Activated naive CD8-positive, alpha-beta T cell treated with anti-CD3 and anti-CD28 coated beads, Interleukin-2, amount 50 U/mL, for 24 hours (primary cell): ENCODE results near the gene WIPI1.
A peak's percentile ranks its signal among the peaks of the same experiment; 100 is the strongest.

ENCODE experiments used
- ATAC-seq: fragments of 150-1000 bp; cut with Tn5 transposase; one replicate; pipeline ENCODE4 v1.10.0; 2021
- DNase-seq: peaks from one replicate; pipeline ENCODE4 v3.0.0; 2021
- H3K27ac Mint-ChIP-seq: one replicate; pipeline ENCODE4 v1.8.0; 2021; ENCODE audit warnings: mild to moderate bottlenecking, mixed read lengths
- H3K27me3 Mint-ChIP-seq: one replicate; pipeline ENCODE4 v1.8.0; 2021; ENCODE audit warnings: mixed read lengths
- H3K36me3 Mint-ChIP-seq: one replicate; pipeline ENCODE4 v1.8.0; 2021; ENCODE audit warnings: low read depth, mixed read lengths
- H3K4me1 Mint-ChIP-seq: one replicate; pipeline ENCODE4 v1.8.0; 2021; ENCODE audit warnings: mixed read lengths
- H3K4me3 Mint-ChIP-seq: one replicate; pipeline ENCODE4 v1.8.0; 2021; ENCODE audit warnings: mild to moderate bottlenecking, moderate library complexity, mixed read lengths
- H3K9me3 Mint-ChIP-seq: one replicate; pipeline ENCODE4 v1.8.0; 2021; ENCODE audit warnings: mixed read lengths

The WIPI1 gene

DNA sequence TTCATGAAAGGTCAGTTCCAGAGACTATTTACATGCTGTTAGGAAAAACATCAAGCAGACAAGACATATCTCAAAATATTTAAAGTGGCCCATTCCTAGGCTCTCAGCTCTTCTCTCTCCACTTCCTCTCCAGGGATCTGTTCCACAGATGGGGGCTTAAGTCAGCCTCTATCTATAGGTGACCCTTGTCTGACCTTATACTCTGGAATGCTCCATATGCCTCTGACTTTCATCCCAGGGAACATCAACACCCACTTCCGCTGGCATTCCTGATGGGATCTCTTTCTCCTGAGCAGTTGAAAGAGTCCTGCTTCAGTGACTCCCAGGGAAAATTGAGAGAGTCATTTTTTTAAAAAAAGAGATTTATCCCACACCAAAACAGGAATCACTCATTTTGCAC is 11.5 kb upstream of the WIPI1 start:
- Mint-ChIP-seq H3K36me3 (no peaks in the 10 kb centered on the region), H3K9me3 (no peaks in the 10 kb centered on the region), H3K4me3 (no peak overlapping the region), H3K4me1 (peaks cover 6% of the 10 kb centered on the region), H3K27ac (no peak overlapping the region), H3K27me3 (no peaks in the 10 kb centered on the region)
- DNase-seq: no peak
- ATAC-seq: no peak

DNA sequence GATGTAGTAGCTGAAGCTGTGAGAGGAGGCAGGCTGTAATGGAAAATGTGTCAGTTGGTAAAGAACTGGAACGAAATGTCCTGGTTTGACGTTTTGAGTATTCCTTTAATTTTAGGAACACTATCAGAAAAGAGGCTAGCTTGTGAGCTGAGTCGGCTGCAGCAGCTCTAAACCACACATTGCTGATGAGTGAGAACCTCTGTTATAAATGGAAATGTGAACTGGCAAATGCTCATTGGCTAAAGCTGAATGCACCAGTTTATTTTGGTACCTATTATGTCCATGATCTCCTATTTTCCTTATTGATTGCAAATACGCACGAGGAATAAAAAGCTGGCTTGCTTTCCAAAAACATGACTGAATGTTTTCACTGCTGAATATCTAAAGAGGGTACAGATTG is 11.0 kb upstream of the WIPI1 start:
- H3K9me3 Mint-ChIP-seq: no peaks in the 10 kb centered on the region
- no peaks in the 10 kb centered on the region for H3K36me3 Mint-ChIP-seq
- H3K27me3 Mint-ChIP-seq: no peaks in the 10 kb centered on the region
- peaks cover 9% of the 10 kb centered on the region for H3K4me1 Mint-ChIP-seq
- no peak overlapping the region for H3K27ac Mint-ChIP-seq
- H3K4me3 Mint-ChIP-seq: no peak overlapping the region
- no peak for DNase-seq
- ATAC-seq: no peak

DNA sequence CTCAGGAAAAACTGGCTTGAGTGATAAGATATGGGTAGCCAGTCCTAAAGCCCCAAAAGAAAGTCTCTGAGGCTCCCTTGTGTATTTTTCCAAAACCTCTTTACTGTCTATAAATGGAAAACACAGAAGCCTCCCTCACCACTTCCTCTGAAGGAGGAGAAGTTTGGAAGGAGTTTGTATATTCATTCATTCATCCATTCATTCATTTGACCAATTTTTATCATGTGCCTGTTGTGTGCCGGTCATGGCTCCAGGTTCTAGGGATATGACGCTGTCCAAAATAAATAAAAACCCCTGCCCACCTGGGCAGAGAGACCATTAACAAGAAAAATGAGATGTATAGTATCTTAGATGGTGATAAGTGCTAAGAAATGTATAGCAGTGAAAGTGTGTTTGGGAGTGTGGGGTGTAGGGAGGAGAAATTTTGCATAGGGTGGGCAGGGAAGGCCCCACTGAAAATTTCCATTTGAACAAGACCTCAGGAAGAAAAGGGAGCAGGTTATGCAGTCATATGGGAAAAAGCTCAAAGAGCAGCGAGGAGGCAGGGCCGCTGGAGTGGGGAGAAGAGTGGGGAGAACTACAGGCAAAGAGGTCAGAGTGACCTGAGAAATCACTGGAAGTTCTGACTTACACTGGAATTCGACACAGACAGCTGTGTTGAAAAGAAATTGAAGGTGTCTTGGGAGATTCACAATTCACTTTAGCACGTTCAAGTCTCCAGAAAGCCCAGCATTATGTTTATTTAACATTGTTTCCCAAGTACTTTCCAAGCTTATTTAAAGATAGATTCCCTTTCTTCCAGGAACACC is 6.1 kb upstream of the WIPI1 start:
- DNase-seq (no peak), ATAC-seq (no peak)
- no peaks in the 10 kb centered on the region for H3K9me3 Mint-ChIP-seq
- peak overlapping the region; percentile 3 for H3K27ac Mint-ChIP-seq
- H3K4me1 Mint-ChIP-seq: peaks cover 52% of the 10 kb centered on the region
- H3K4me3 Mint-ChIP-seq: no peak overlapping the region
- H3K36me3 Mint-ChIP-seq: no peaks in the 10 kb centered on the region
- H3K27me3 Mint-ChIP-seq: no peaks in the 10 kb centered on the region

DNA sequence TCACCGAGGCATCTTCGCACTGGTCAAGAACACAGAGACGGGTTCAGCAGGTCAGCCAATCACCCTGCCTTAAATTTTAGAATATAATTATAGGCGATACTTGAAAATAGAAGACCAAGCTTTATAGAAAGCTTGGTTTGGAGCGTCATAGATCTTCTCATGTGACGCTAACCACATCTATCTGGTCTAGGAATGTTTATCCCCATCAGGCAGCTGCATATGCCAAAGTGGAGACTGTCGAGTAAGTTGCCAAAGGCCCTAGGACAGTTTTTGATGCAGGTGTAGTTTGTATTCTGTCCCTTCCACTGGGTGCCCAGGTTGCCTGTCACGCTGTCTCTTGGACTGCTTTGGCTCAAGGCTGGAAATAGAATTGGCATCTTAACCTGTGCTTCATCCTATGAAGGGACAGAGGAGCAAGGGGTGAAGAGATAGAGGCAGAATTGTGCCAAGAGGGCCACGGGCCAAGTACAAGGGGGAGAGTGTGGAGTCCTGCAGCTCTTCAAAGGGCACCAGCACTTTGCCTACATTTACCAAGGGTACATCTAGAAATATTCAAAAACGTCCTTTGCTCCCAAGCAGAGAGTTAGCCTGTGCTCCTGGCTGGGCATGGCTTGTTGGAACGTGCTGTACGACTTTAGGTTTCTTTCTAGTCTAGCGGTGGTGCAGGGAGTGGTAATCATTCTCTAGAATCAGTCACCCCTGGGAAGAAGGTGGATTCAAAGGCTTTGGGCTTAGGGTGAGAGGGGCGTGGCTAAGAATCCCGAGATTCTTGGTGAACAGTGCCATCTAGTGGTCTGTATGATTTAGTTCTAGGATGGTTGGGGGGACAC is 5.3 kb upstream of the WIPI1 start:
- H3K27me3 Mint-ChIP-seq: no peaks in the 10 kb centered on the region
- peaks cover 58% of the 10 kb centered on the region for H3K4me1 Mint-ChIP-seq
- H3K36me3 Mint-ChIP-seq: no peaks in the 10 kb centered on the region
- DNase-seq (peak; percentile 66), ATAC-seq (peak; percentile 66)
- no peaks in the 10 kb centered on the region for H3K9me3 Mint-ChIP-seq
- no peak overlapping the region for H3K4me3 Mint-ChIP-seq
- H3K27ac Mint-ChIP-seq: peak overlapping the region; percentile 3

DNA sequence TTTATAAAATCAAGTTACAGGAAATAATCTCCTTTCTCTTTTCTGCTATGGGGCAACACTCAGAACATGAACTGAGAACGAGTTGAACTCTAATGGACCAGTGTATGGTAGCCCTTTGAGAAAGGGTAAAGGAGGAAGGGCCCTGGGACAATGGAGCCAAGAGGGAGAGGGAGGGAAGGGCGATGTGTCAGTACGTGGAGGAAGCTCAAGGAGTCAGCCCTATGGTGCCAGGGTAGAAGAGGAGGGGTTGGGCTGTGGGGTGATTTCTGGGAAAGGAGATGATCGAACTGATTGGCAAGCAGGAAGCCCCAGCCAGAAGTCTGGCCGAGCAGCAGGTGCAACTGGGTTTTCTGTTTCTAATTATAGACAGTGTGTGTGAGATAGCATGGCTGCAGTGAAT is 4.3 kb upstream of the WIPI1 start:
- Mint-ChIP-seq H3K9me3 (no peaks in the 10 kb centered on the region), H3K4me3 (peak overlapping the region; percentile 52), H3K27me3 (no peaks in the 10 kb centered on the region), H3K27ac (peak overlapping the region; percentile 87), H3K36me3 (no peaks in the 10 kb centered on the region), H3K4me1 (peaks cover 63% of the 10 kb centered on the region)
- ATAC-seq (no peak), DNase-seq (peak; percentile 40)

DNA sequence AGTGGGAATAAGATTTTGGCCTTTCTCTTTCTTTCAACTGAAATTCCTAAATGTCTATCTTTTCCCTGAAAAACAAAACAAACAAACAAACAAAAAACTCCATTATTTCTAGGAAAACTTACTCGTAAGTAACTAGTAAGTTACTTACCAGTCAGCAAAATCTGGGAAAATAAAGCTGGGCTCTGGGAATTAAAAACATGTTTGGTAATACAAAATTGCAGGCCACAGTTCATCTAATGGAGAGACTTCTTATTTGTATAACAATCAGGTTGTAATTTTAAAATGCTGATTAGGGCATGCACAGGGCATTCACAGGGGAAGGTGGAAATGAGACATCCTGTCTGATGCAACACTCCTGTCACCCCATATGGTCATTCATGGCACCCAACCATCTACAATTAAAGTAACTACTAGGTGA is 3.8 kb upstream of the WIPI1 start:
- peak overlapping the region; percentile 87 for H3K27ac Mint-ChIP-seq
- no peaks in the 10 kb centered on the region for H3K9me3 Mint-ChIP-seq
- no peaks in the 10 kb centered on the region for H3K27me3 Mint-ChIP-seq
- H3K36me3 Mint-ChIP-seq: no peaks in the 10 kb centered on the region
- peak overlapping the region; percentile 52 for H3K4me3 Mint-ChIP-seq
- DNase-seq: no peak
- ATAC-seq: no peak
- peaks cover 67% of the 10 kb centered on the region for H3K4me1 Mint-ChIP-seq

DNA sequence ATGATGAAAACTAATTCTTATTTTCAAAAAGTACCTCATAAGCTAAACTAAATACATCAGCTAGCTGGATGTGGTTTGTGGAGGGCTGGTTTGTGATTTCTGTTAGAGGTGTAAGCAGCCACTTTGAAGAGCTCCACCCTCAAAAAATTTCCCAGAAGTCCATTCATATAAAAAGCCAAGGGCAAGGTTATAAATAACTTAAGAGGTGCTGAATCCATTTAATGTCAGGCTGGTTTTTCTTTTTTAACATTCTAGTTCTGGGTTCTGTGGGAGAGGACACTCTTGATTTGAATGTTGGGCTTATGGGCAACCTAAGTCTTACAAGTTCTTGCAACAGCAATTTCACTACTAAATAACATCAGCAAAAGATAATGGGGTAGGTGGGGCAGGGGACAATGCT is 3.4 kb upstream of the WIPI1 start:
- Mint-ChIP-seq H3K27me3 (no peaks in the 10 kb centered on the region), H3K27ac (peak overlapping the region; percentile 87), H3K4me3 (peak overlapping the region; percentile 52), H3K4me1 (peaks cover 67% of the 10 kb centered on the region), H3K9me3 (no peaks in the 10 kb centered on the region), H3K36me3 (no peaks in the 10 kb centered on the region)
- ATAC-seq (no peak), DNase-seq (no peak)

DNA sequence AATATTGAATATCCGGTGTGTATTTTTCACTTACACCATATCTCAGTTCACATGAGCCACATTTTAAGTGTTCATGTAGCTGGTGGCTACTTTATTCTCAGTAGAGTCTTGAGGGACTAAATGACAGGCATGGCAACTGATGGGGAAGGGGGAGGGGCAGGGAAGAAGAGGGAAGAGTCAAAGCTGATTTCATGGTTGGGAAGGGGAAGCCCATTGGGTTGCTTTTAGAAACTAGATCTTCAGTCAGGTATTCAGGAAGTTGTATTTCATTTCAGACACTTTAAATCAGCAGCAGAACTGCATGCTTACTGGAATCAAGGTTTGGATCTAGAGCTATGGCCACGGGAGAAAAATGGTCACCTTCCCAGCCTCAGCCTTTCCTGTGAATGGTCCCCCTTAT is 2.9 kb upstream of the WIPI1 start:
- no peaks in the 10 kb centered on the region for H3K36me3 Mint-ChIP-seq
- no peak for ATAC-seq
- H3K9me3 Mint-ChIP-seq: no peaks in the 10 kb centered on the region
- no peaks in the 10 kb centered on the region for H3K27me3 Mint-ChIP-seq
- peaks cover 66% of the 10 kb centered on the region for H3K4me1 Mint-ChIP-seq
- peak overlapping the region; percentile 52 for H3K4me3 Mint-ChIP-seq
- DNase-seq: no peak
- H3K27ac Mint-ChIP-seq: peak overlapping the region; percentile 87

DNA sequence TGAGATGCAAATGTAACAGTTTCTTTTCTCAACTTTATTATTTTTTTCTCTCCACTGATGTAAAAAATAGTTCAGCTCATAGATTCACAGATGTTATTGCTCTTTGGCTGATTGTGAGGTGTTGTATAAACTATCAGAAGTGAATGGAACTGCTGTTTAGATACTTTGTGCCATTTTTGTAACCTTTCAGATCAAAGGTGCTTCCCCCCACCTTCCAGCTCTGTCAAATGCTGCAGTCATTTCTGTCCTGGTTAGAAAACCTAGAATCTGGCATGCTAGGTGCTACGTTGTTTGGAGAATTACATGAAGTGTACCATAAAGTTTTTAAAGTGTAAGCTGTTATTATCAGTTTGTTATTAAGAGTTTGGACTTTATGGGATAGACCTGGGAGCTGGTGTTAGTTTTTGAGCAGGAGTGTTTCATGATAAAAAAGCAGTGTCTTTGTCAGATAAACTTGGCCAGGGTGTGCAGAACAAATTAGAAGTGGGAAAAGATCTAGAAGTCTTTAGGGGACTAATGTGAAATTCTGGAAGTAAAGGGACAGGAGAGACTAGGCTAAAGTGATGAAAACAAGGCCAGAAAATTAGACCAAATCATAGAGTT is 1.8 kb upstream of the WIPI1 start:
- peaks cover 66% of the 10 kb centered on the region for H3K4me1 Mint-ChIP-seq
- no peaks in the 10 kb centered on the region for H3K9me3 Mint-ChIP-seq
- H3K27me3 Mint-ChIP-seq: no peaks in the 10 kb centered on the region
- H3K27ac Mint-ChIP-seq: peak overlapping the region; percentile 70
- no peaks in the 10 kb centered on the region for H3K36me3 Mint-ChIP-seq
- ATAC-seq (no peak), DNase-seq (no peak)
- peak overlapping the region; percentile 22 for H3K4me3 Mint-ChIP-seq

DNA sequence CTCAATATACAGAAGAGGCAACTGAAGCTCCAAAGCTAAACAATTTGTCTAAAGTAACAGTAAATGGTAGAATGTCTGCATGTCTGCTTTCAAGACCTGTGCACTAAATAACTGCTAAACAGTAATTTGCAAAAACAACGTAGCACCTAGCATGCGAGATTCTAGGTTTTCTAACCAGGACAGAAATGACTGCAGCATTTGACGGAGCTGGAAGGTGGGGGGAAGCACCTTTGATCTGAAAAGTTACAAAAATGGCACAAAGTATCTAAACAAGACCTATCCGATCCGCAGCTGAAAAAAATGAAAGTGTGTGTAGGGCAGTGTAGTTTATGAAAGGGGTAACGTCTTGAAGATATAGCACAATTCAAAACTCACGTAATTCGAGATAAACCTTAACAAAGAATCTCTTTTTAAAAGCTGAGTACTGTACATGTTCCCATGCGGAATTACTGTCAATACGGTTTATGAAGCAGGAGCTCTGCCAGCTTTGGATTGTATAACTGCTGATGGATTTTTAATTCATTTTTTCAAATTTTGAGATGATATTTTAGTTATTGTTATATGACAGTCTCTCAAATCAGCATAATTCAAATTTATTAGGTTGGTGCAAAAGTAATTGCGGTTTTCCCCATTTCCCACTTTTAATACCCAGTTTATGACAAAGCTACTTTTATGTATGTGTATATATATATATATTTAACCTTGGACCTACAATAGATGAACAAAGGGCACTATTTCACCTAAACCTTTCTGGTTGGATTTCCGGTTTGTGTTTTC is 1.2 kb upstream of the WIPI1 start:
- Mint-ChIP-seq H3K4me3 (peak overlapping the region; percentile 79), H3K9me3 (no peaks in the 10 kb centered on the region), H3K4me1 (peaks cover 65% of the 10 kb centered on the region), H3K27me3 (no peaks in the 10 kb centered on the region), H3K27ac (peak overlapping the region; percentile 32), H3K36me3 (no peaks in the 10 kb centered on the region)
- ATAC-seq (no peak), DNase-seq (no peak)

DNA sequence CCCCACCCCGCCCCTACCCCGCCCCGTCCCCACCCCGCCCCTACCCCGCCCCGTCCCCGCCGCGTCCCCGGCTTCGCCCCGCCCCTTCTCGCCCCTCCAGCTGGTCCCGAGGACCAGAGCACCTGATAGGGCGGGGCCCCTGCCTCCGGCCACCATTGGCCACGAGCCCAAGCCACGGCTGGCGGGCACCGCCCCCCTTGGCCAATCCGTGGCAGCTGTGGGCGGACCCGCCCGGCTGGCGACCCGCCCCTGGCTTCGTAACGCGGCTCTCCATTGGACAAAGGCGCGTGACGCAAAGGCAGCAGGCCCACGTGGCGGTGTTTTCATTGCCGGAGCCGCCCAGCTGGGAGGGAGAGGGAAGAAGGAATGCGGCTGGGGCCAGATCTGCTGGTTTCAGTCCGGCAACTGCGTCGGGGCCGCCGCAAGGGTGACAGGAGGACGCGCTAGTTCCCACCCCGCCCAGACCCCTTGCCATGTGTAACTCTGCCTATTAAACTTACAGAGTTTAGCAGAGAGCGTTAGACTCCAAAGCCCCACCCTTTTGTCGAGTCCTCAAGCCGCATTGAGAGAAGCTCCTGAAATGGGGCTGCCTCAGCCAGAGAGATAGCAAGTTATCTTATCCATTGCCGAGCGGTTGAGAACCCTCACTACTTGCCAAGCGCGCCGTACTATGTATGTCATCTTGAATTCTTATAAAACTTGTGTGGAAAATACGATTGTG is 403 bp upstream of the WIPI1 start:
- Mint-ChIP-seq H3K27me3 (no peaks in the 10 kb centered on the region), H3K27ac (peak overlapping the region; percentile 32), H3K9me3 (no peaks in the 10 kb centered on the region), H3K4me1 (peaks cover 64% of the 10 kb centered on the region), H3K4me3 (peak overlapping the region; percentile 79), H3K36me3 (no peaks in the 10 kb centered on the region)
- ATAC-seq: peak; percentile 93
- peak; percentile 97 for DNase-seq

DNA sequence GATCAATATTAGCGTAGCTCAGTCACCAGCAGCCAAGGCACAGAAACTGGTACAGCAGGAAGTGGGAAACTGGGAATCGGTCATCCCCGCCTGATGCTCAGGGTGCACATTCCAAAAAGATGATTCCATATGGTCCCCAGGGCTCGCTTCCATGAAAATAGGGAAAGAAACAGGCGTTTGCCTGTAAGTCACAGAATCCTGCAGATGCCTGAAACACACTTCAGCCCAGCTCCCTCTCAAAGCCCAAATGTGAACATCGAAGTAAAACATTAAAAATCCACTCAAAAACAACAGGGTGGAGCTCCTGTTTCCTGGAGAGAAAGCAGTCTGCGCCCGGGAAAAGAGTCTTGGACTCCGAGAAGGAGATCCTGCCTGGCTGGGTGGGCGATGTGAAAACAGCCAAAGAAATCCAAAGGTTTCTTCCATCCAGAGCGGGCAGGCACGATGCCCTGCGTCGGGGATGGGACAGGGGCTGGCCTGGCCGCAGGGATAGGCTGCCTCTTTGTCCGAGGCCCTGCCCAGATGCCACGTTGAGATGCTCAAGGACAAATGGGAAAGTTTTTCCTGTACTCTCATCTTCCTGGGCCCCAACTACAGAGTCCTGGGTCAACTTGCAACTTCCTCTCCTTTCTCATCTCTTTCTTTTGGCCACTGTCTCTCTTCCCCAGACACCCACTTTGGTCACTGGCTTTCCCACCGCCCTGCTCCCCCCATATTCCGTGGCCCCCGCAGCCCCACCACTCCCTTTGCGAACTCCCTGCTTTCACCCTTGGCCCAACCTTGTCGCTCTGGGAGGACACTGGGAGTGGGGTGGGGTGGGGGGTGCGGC is 743 bp downstream of the WIPI1 start:
- Mint-ChIP-seq H3K36me3 (no peaks in the 10 kb centered on the region), H3K4me1 (peaks cover 54% of the 10 kb centered on the region), H3K27me3 (no peaks in the 10 kb centered on the region), H3K4me3 (peak overlapping the region; percentile 79), H3K27ac (peak overlapping the region; percentile 46), H3K9me3 (no peaks in the 10 kb centered on the region)
- DNase-seq (no peak), ATAC-seq (no peak)

DNA sequence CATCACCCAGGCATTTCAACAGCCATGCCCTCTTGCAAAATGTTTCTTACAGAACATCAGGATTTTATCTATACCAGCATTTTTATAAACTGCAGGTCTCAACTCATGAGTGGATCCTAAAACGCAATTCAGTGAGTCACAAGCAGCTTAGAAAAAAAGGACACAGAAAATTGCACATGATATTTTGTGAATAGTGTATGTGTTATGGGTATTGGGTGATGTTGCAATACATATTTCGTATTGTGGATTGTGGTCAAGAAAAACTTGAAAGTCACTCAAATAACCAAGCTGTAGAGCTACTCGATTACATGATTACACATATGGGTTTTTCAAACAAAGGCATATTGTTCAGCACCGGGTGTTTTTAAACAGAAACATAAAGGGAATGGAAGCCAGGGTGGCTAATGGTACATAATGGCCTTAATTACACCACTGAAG is 1.4 kb downstream of the WIPI1 start:
- ATAC-seq (no peak), DNase-seq (no peak)
- Mint-ChIP-seq H3K9me3 (no peaks in the 10 kb centered on the region), H3K4me3 (peak overlapping the region; percentile 79), H3K27ac (no peak overlapping the region), H3K36me3 (no peaks in the 10 kb centered on the region), H3K27me3 (no peaks in the 10 kb centered on the region), H3K4me1 (peaks cover 48% of the 10 kb centered on the region)
